GM12874 (cell line): ENCODE data around the gene RAP1GAP2.

Experiments used
- TF ChIP-seq, protein P1 (sequence below): IDR thresholded peaks from 2 replicates; pipeline ENCODE4 v1.5.1; 2011; ENCODE audit warnings: low read depth, mild to moderate bottlenecking, control low read depth, low read length, moderate library complexity; ENCODE audit not compliant: insufficient read depth

Gene RAP1GAP2

GRCh38 chr17:2980211-2980903 lies 184.1 kb downstream of the RAP1GAP2 start:
- TF ChIP-seq, protein P1, sequence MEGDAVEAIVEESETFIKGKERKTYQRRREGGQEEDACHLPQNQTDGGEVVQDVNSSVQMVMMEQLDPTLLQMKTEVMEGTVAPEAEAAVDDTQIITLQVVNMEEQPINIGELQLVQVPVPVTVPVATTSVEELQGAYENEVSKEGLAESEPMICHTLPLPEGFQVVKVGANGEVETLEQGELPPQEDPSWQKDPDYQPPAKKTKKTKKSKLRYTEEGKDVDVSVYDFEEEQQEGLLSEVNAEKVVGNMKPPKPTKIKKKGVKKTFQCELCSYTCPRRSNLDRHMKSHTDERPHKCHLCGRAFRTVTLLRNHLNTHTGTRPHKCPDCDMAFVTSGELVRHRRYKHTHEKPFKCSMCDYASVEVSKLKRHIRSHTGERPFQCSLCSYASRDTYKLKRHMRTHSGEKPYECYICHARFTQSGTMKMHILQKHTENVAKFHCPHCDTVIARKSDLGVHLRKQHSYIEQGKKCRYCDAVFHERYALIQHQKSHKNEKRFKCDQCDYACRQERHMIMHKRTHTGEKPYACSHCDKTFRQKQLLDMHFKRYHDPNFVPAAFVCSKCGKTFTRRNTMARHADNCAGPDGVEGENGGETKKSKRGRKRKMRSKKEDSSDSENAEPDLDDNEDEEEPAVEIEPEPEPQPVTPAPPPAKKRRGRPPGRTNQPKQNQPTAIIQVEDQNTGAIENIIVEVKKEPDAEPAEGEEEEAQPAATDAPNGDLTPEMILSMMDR = no peak

GRCh38 chr17:2980904-2981246 lies 184.6 kb downstream of the RAP1GAP2 start:
- TF ChIP-seq, protein P1 = no peak

GRCh38 chr17:2981325-2981724 lies 185.1 kb downstream of the RAP1GAP2 start:
- TF ChIP-seq, protein P1 = no peak

DNA sequence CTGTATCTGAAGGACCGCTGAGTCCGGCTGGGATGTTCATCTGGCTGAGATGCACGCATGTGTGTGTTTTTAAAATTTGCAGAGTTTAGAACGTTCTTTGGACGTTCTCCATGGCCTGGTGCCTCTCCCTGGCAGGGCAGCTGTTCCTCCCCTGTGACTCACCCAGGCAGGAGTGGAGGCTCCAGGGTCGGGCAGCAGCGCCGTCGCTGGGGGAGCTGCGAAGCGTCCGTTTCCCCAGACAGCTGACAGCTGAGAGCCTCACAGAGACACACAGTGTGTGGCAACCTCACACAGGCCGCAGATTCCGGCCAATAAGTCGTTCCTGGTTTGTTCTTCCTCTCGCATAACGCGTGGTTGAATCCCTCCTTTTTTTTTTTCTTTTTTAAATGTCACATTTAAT lies 186.6 kb downstream of the RAP1GAP2 start:
- TF ChIP-seq, protein P1 = no peak

- TF ChIP-seq, protein P1 = no peak
These were observed 187.0 kb downstream of the RAP1GAP2 start for GRCh38 chr17:2983255-2983654.

DNA sequence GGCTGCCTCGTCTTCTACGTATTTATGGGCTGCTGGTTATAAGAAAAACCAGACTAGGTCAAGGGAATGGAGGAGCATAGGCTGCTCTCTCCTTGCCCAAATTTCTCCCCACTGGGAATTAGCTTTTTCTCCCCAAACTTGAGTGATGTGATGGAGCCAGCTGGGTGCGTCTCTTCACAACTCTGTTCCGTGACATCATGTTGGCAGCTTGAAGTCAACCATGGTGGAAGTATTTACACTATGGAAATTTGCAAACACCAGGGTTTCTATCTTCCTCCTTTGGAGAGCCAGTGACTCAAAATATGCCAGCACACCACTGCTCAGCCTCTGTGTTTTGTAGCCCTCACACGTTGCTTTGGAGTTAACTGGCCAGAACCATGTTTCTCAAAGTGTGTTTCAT lies 189.1 kb downstream of the RAP1GAP2 start:
- TF ChIP-seq, protein P1 = no peak

DNA sequence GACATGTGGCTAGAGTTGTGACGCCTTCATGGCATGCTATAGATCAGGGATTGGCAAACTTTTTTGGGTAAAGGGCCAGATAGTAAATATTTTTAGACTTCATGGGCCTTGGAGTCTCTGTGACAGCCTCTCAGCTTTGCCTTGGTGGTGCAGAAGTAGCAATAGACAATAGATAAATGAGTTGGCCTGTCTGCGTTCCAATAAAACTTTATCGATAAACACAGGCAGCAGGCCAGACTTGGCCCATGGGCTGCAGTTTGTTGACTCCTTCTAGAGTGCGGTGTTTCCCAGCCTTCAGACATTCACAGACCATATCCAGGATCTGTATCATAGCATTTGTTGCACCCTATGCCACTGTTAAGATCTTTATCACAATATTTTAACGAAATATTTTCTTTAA lies 190.7 kb downstream of the RAP1GAP2 start:
- TF ChIP-seq, protein P1 = no peak
